Stimulated activated naive CD4-positive, alpha-beta T cell treated with Interleukin-2 at 50 U/mL for 16 hours (primary cell): ENCODE results near the gene RRP36.
"Not testable (repeated sequence)": the region's sequence is repeated elsewhere in the genome, so short reads cannot be mapped to it uniquely, and the experiment has no call there.

ENCODE experiments used
- DNase-seq: peaks from one replicate; lab custom pipeline; 2025; lab: John Stamatoyannopoulos, UW

Gene RRP36

GRCh38 chr6:43037706-43038105 is 16.3 kb downstream of the RRP36 start:
- DNase-seq = no peak

GRCh38 chr6:43038727-43039126 is 17.3 kb downstream of the RRP36 start:
- no peak for DNase-seq

- no peak for DNase-seq
These were observed 19.3 kb downstream of the RRP36 start for GRCh38 chr6:43040542-43041257.

- not testable (repeated sequence) for DNase-seq
These were observed 20.1 kb downstream of the RRP36 start for GRCh38 chr6:43041475-43041874.

GRCh38 chr6:43043310-43043709 is 21.9 kb downstream of the RRP36 start:
- DNase-seq = no peak

GRCh38 chr6:43045371-43045930 is 24.0 kb downstream of the RRP36 start:
- no peak for DNase-seq

GRCh38 chr6:43047998-43048397 is 26.6 kb downstream of the RRP36 start:
- DNase-seq = no peak

GRCh38 chr6:43050981-43051380 is 29.6 kb downstream of the RRP36 start:
- DNase-seq = no peak

- no peak for DNase-seq
These were observed 30.9 kb downstream of the RRP36 start for GRCh38 chr6:43052225-43052841.

- DNase-seq = peak; percentile 19
These were observed 31.6 kb downstream of the RRP36 start for GRCh38 chr6:43052842-43053544.

- DNase-seq = peak; percentile 93
These were observed 32.3 kb downstream of the RRP36 start, which contains the start of gene CUL7 for GRCh38 chr6:43053545-43054205. TSS of gene CUL7 (minus strand) at chr6:43053851. CDS start at chr6:43052788, 1,063 bp downstream.

- no peak for DNase-seq
These were observed 33.0 kb downstream of the RRP36 start for GRCh38 chr6:43054206-43054943.

- DNase-seq = no peak
These were observed 34.5 kb downstream of the RRP36 start for GRCh38 chr6:43055966-43056365.

GRCh38 chr6:43058531-43058930 is 37.1 kb downstream of the RRP36 start:
- no peak for DNase-seq

- DNase-seq = peak; percentile 98
These were observed 38.0 kb downstream of the RRP36 start, which contains the start of the genes KLC4 and MRPL2 for GRCh38 chr6:43059168-43060033. TSS of gene KLC4 (plus strand) at chr6:43059631. CDS start at chr6:43061336, 1,705 bp downstream. TSS of gene MRPL2 (minus strand) at chr6:43059434. CDS start at chr6:43059381, 53 bp downstream.

GRCh38 chr6:43060034-43060754 is 38.8 kb downstream of the RRP36 start:
- no peak for DNase-seq

- no peak for DNase-seq
These were observed 39.6 kb downstream of the RRP36 start for GRCh38 chr6:43060755-43061633.

- DNase-seq = no peak
These were observed 40.4 kb downstream of the RRP36 start for GRCh38 chr6:43061861-43062260.

GRCh38 chr6:43062818-43063217 is 41.4 kb downstream of the RRP36 start:
- no peak for DNase-seq
